ENCODE measurements around the gene LRTM1.

- TF ChIP-seq, protein P1, sequence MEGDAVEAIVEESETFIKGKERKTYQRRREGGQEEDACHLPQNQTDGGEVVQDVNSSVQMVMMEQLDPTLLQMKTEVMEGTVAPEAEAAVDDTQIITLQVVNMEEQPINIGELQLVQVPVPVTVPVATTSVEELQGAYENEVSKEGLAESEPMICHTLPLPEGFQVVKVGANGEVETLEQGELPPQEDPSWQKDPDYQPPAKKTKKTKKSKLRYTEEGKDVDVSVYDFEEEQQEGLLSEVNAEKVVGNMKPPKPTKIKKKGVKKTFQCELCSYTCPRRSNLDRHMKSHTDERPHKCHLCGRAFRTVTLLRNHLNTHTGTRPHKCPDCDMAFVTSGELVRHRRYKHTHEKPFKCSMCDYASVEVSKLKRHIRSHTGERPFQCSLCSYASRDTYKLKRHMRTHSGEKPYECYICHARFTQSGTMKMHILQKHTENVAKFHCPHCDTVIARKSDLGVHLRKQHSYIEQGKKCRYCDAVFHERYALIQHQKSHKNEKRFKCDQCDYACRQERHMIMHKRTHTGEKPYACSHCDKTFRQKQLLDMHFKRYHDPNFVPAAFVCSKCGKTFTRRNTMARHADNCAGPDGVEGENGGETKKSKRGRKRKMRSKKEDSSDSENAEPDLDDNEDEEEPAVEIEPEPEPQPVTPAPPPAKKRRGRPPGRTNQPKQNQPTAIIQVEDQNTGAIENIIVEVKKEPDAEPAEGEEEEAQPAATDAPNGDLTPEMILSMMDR (conservative IDR thresholded peaks at IDR 0.05; ENCODE audit: low read depth, low read length) = no peak
- TF ChIP-seq EZH2 (IDR thresholded peaks at IDR 0.05; ENCODE audit: low read length, unreplicated experiment) = no peak
These were observed 22.6 kb upstream of the LRTM1 start for GRCh38 chr3:54950391-54951003.
